Activated effector memory CD4-positive, alpha-beta T cell treated with Interleukin-2 at 50 U/mL for 16 hours (primary cell): ENCODE measurements around the gene MYO1G.

Experiments used
- DNase-seq: peaks from one replicate; pipeline ENCODE4 v3.0.0-alpha.2; 2020

Gene MYO1G

GRCh38 chr7:44979481-44980392 lies 922 bp upstream of the MYO1G start:
- DNase-seq: no peak

DNA sequence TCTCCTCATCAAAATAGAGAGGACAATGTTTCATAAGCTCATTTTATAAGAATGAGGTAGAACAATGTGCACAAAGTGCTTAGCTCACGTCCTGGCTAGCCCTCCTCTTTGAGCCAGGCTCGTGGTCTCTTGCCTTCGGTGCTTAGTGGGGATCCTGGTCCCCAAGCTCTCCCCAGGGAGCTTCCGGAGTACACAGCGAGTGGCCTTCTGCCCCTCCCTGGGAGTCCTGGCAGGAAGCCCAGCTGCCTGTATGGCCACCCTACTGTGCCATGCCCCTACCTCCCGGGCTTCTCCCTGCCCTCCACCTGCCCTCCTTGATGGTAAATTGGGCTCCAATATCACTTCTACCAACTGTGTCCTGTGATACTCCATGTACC lies 868 bp downstream of the MYO1G start:
- DNase-seq: no peak

GRCh38 chr7:44977304-44977958 lies 1.4 kb downstream of the MYO1G start:
- peak; percentile 78 for DNase-seq

DNA sequence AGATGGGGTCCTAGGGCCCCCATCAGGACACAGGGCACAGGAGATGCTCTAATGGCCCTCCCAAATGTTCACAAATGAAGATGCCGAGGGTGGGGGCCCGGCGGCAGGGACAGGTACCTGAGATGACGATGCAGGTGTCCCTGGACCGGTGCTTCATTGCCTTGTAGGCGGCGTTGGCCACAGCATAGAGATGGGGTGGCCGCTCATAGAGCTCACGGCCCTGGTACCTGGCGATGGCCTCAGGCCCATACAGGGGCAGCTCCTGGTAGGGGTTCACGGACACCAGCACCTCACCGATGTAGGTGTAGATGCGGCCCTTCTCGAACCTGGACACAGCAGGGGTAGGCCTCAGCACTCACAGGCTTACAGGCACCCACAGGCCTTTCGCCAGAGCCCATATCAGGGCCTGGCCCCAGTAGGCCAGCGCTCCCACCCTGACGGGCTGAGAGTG lies 2.0 kb downstream of the MYO1G start:
- DNase-seq: no peak

DNA sequence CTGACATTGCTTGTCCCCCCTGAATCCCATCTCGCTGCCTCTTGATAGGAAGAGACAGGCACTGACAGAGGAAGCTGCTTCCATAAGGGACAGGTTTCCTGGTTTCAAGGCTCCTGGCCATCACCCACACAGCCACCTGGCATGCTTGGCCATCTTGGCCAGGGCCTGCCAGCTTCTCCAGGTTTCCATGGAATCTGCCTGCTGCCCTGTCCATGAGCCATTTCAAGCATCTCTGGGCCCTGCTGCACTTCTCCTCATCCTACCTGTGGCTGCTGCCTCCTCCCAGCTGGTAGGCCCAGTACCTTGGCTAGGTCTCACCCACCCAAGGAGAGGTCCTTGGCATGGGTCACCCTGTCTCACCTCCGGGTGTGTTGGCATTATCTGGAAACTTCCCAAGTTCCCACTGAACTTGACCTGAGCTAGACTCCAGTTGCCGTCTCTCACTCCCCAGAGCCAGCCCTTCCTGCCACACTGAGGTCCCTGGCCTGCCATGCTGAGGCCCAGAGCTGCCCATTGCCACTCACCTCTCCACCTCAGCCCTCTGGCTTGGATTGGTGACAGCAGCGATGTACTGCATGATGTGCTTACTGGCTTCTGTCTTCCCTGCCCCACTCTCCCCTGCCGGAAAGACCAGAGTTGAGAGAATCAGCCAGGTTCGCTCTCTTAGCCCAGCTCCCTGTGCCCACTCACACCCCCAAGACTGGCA lies 2.6 kb downstream of the MYO1G start:
- no peak for DNase-seq

DNA sequence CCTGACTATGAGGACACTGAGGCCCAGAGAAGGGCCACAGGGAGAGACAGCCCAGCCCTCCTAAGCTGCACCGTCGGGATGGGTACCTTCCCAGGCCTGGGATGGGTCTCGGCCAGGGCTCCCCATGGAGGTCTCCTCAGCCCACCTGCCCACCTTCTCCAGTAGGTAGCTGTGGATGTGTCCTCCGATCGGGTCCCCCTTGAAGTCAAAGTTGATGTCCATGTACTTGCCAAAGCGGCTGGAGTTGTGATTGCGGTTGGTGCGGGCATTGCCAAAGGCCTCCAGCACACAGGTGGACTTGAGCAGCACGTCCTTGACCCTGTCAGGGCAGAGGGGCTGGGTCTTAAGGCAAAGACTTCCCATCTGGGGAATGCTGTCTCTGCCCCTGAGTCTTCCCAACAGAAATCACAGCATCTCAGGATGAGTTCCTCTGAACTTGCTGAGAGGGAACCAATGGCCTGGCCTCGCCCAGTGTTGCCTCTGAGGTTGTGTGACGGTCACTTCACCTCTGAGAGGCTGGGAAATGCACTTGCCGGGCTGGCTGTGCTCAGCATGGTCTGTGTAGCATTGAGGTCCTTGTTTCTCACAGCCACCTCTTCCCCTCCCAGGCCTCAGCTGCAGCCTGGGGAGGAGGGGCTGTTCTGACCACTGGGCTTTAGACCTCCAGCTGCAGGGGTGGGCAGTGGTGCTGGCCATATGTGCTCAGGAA lies 3.3 kb downstream of the MYO1G start:
- DNase-seq: no peak

DNA sequence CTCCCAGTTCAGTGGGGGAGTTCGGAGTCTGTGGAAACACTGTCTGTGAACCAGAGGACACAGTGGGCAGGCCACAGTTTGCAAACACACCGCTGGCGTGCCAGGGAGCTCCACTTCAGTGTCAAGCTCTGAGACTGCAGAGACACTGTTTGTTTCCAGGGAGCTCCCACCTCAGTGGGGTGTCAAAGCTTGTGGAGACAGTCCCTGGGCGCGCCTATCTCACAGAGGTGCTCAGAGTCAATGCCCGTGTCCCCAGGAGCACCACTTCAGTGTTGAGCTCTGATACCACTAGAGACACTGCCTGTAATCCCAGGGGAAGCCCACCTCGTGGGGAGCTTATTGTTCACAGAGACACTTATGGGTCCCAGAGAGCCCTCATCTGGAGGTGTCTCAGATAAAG lies 4.3 kb downstream of the MYO1G start:
- DNase-seq: no peak

- peak; percentile 44 for DNase-seq
Observed at GRCh38 chr7:44973610-44974401, 5.0 kb downstream of the MYO1G start.

DNA sequence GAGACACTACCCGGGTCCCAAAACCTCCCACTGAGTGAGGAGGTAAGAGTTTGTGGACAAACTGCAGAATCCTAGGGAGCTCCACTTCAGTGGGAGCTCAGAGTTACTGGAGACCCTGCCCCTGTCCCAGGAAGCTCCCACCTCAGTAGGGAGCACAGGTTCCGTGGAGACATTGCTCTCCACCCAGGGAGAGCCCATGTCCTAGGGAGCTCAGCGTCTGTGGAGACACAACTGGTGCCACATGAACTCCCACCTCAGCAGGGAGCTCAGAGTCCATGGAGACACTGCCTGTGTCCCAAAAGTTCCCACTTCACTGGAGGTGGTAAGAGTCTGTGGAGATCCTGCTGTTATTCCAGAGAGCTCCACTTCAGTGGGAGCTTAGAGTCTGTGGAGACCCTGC lies 6.3 kb downstream of the MYO1G start:
- no peak for DNase-seq

DNA sequence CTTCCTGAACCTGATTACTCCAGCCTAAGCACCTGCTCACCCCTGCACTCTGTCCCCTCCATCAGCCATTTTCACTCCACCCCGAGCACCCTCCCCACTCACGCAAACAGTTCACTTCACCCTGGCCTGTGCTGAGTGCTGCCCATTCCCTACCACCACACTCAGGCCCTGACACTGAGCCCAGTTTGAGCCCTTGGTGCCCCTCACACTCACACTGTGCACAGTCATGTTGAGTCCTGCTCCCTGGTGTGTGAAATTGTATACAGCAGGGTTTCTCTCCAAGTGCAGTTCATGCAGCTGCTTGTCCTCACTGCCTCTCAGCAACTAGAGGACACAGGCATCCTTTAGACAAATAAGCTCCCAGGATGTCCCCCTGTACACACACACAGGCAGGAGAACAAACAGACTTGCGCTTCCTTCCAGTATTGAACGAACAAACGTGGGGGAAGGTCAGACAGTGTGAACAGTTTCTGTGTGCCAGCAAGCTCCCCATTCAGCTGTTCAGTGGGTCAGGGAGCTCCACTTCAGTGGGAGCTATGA lies 6.8 kb downstream of the MYO1G start:
- no peak for DNase-seq

- DNase-seq: no peak
Observed at GRCh38 chr7:44971188-44971901, 7.5 kb downstream of the MYO1G start.

DNA sequence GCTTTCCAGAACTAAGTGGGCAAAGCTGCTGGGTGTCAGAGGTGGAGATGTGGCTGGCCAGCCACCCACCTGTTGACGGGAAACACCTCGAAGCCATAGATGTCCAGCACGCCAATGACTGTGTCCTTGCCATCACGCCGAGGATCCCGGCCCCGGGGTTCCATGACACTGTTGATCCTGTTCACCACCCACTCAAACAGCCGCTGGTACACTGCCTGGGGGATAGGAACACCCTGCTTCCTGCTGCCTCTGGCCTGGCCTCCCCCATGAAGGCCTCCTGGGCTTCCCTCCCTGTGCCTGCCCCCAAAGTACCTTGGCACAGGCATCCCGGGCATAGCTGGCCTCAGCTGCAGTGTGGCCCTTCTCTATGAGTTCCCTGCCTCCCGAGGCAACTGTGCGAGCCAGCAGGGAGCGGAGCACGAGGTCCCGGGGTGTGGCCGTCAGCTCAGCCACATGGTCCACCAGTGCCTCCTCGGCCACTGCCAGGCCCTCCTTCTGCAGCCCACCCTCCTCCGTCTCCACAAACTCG lies 8.2 kb downstream of the MYO1G start:
- no peak for DNase-seq

GRCh38 chr7:44969701-44970522 lies 8.9 kb downstream of the MYO1G start:
- no peak for DNase-seq

DNA sequence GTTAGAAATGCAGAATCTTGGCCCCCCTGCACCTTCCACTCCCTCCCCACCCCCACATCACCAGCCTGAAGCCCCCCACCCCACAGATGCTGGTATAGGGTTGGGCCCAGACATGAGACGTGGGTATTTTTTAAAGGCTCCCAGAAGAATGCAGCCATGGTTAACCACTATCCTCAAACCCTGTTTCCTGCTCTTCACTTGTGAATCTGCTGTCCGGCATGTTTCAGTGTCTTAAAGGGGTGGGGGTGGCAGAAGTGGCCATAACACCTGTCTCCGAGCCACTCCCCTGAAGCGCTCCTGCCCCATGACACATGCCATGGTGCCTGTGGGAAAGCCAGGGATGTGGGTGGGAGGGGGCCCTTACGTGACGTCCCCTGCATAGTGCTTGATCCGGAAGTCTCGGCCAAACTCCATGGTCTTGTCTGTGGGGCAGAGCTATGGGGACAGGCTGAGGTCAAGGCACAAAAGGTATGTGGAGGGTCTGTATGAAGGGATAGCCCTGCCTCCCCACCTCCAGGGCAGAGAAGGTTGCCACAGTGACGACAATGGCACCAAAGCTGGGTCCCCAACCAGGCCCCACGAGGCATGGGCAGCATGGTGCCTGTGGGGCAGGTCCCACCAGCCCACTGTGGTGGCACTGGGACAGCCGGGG lies 9.6 kb downstream of the MYO1G start:
- DNase-seq: no peak

GRCh38 chr7:44967571-44968446 lies 11.0 kb downstream of the MYO1G start:
- DNase-seq: no peak

DNA sequence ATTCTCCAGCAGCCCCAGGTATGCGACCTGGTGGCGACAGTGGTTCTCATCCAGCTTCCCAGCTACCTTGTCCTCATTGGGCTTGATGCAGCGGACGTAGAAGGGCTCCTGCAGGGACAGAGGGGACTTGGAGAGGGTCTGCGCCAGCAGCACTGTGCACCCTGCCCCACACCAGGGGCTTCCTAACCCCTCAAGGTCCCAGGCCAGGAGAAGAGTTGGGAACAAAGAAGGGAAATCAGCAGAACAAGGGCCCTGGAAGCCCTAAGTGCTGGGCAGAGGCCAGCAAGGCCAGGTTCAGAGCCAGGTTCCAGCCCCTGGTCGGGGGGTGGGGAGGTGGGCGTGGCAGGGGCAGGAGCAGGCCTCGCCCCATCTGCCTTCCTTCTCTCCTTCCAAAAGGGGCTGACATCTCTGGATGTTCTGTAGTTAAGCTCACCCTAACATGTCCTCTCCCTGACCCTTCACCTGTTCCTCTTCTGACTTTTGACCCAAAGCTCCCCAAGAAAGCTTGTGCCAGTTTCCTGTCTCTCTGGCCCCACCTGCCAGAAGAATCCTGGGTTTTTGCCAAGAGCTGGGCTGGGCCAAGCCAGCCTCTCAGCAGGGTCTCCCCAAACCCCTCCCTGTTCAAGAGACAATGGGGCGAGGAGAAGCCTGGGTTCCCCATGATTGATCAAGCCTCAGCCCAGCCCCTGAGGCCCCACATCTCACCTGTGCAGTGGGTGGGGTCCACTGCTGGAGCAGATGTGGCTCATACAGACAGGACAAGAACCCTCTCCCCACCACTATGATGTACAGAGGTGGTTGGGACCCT lies 11.9 kb downstream of the MYO1G start:
- DNase-seq: no peak

- no peak for DNase-seq
Observed at GRCh38 chr7:44965937-44966730, 12.7 kb downstream of the MYO1G start.
